GM23248 (cell line): ENCODE measurements around the gene CYP4F12.

Experiments used
- EZH2 ChIP-seq: fragments of 200-600 bp; sonication (generic); IDR thresholded peaks from 2 replicates; pipeline ENCODE4 v1.6.1; 2018; ENCODE audit warnings: antibody characterized with exemption, mild to moderate bottlenecking; ENCODE audit not compliant: insufficient read depth, poor library complexity, severe bottlenecking
- EZH2phosphoT487 ChIP-seq: fragments of 200-600 bp; sonication (generic); IDR thresholded peaks from 2 replicates; pipeline ENCODE4 v1.6.1; 2018; ENCODE audit warnings: antibody characterized with exemption, moderate library complexity, mild to moderate bottlenecking, low read depth; ENCODE audit not compliant: insufficient read depth

DNA sequence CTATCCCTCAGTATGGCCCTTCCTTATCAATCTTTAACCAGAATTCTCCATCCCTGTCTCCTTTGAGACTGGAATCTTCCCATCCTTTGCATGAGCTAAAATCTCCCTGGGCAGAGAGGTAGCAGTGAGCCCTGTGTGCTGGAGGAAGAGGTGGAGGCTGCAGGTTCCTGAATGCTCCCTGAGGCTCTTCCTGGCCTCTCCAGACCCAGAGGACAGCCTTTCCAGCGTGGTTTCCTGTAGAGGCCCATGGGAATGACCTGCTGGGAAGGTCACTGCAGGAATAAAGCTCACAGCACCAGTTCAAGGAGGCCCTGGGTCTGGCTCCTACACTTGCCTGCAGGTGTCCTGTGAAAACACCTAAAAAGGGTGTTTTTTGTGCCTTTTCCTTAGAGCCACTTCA, 59.5 kb downstream of the CYP4F12 start:
- TF ChIP-seq EZH2 (no peak), EZH2phosphoT487 (no peak)
